H1 (cell line): Measurements from ENCODE around the gene DHRS13. TPM values are rescaled to one million over a fixed set of nuclear protein-coding genes. Genes with fewer than 3 reads are reported as not detected.

Experiments used
- CTCF ChIA-PET: fragments of 300-600 bp; sonication (Branson Sonifier 250); formaldehyde crosslinking; loops from one replicate; lab custom pipeline; 2021; ENCODE audit not compliant: partially characterized antibody; lab: Charles Lee
- POLR2A ChIA-PET: fragments of 300-600 bp; sonication (Branson Sonifier 250); formaldehyde crosslinking; loops from one replicate; lab custom pipeline; 2021; ENCODE audit warnings: inconsistent platforms; ENCODE audit not compliant: partially characterized antibody; lab: Charles Lee
- DNase-seq, 2 experiments: peaks; one replicate each; pipeline versions ENCODE4 v3.0.0 to v3.0.0-alpha.2; 2010 to 2022; ENCODE audit warnings: low spot score in 2 of 2, low read depth in 1 of 2, mixed read lengths in 1 of 2
- FAIRE-seq: peaks from 2 replicates; lab custom pipeline; 2011; peaks lifted over from hg19 to GRCh38; lab: Jason Lieb, UNC
- H2AFZ ChIP-seq: 2 replicates; pipeline ENCODE4 v1.8.1; 2012; ENCODE audit warnings: low read length, inconsistent platforms
- H2AK5ac ChIP-seq: 2 replicates; pipeline ENCODE4 v1.6.1; 2013; ENCODE audit warnings: low read depth, low read length
- H2BK120ac ChIP-seq: replicated peaks from 2 replicates; pipeline ENCODE3; 2013; ENCODE audit warnings: low read depth, low read length, inconsistent platforms
- H2BK12ac ChIP-seq: 2 replicates; pipeline ENCODE4 v1.6.1; 2013; ENCODE audit warnings: low read depth, low read length
- H2BK15ac ChIP-seq: 2 replicates; pipeline ENCODE4 v1.6.1; 2013; ENCODE audit warnings: low read length
- H2BK20ac ChIP-seq: 2 replicates; pipeline ENCODE4 v1.6.1; 2013; ENCODE audit warnings: low read length
- H2BK5ac ChIP-seq: 2 replicates; pipeline ENCODE4 v1.6.1; 2013; ENCODE audit warnings: low read depth, low read length
- H3K14ac ChIP-seq: 2 replicates; pipeline ENCODE4 v1.6.1; 2013; ENCODE audit warnings: inconsistent platforms; ENCODE audit not compliant: insufficient read length
- H3K18ac ChIP-seq: 2 replicates; pipeline ENCODE4 v1.6.1; 2013; ENCODE audit warnings: low read length; ENCODE audit errors: extremely low read depth
- H3K23ac ChIP-seq: 2 replicates; pipeline ENCODE4 v1.6.1; 2013; ENCODE audit warnings: inconsistent platforms; ENCODE audit not compliant: insufficient read length
- H3K23me2 ChIP-seq: 2 replicates; pipeline ENCODE4 v1.6.1; 2013; ENCODE audit warnings: low read depth, low read length
- H3K27ac ChIP-seq: 2 replicates; pipeline ENCODE4 v1.6.1; 2011; ENCODE audit warnings: low read depth, low read length, inconsistent platforms
- H3K27me3 ChIP-seq, 4 experiments: replicated peaks in 1 of 4; 1 replicate in 1 of 4; 2 replicates in 3 of 4; pipeline versions ENCODE4 v1.6.1 to v1.8.1; 2011 to 2013; ENCODE audit warnings: low read length in 3 of 4, mild to moderate bottlenecking in 3 of 4, inconsistent platforms in 2 of 4, mixed read lengths in 2 of 4, moderate library complexity in 1 of 4; ENCODE audit not compliant: control insufficient read depth in 3 of 4, insufficient read depth in 3 of 4; ENCODE audit errors: extremely low read depth in 1 of 4
- H3K36me3 ChIP-seq, 4 experiments: 2 replicates each; pipeline versions ENCODE4 v1.6.1 to v1.8.1; 2011 to 2013; ENCODE audit warnings: mild to moderate bottlenecking in 4 of 4, low read length in 3 of 4, moderate library complexity in 2 of 4, control low read depth in 1 of 4, inconsistent platforms in 1 of 4; ENCODE audit not compliant: insufficient read depth in 4 of 4, control insufficient read depth in 2 of 4
- H3K4ac ChIP-seq: replicated peaks from 2 replicates; pipeline ENCODE3; 2013; ENCODE audit warnings: low read length, low read depth, mixed read lengths, inconsistent platforms; ENCODE audit not compliant: insufficient read length
- H3K4me1 ChIP-seq, 4 experiments: replicated peaks in 1 of 4; 1 replicate in 1 of 4; 2 replicates in 3 of 4; pipeline versions ENCODE4 v1.6.1 to v1.8.1; 2011 to 2013; ENCODE audit warnings: low read length in 3 of 4, inconsistent platforms in 2 of 4, mixed read lengths in 1 of 4; ENCODE audit not compliant: insufficient read depth in 4 of 4, control insufficient read depth in 3 of 4
- H3K4me2 ChIP-seq, 2 experiments: 2 replicates each; pipeline versions ENCODE4 v1.6.1 to v1.8.1; 2011 to 2013; ENCODE audit warnings: low read depth in 2 of 2, low read length in 2 of 2, control low read depth in 1 of 2, inconsistent platforms in 1 of 2, mild to moderate bottlenecking in 1 of 2; ENCODE audit not compliant: insufficient read depth in 1 of 2
- H3K4me3 ChIP-seq, 4 experiments: fragments of 200-600, 300-600 bp in 1 of 4; sonication (generic), shearing (Covaris generic), sonication (Bioruptor Twin) in 1 of 4; 2 replicates each; pipeline versions ENCODE4 v1.5.1 to v1.8.1; 2011 to 2016; ENCODE audit warnings: low read length in 4 of 4, low read depth in 3 of 4, control low read depth in 2 of 4, inconsistent platforms in 2 of 4, mild to moderate bottlenecking in 2 of 4, mixed read lengths in 1 of 4, moderate library complexity in 1 of 4; ENCODE audit not compliant: insufficient read depth in 2 of 4; ENCODE audit errors: extremely low read depth in 1 of 4
- H3K56ac ChIP-seq: replicated peaks from 2 replicates; pipeline ENCODE3; 2013; ENCODE audit warnings: low read depth, mild to moderate bottlenecking, mixed read lengths, low read length, inconsistent platforms; ENCODE audit not compliant: insufficient read length
- H3K79me1 ChIP-seq: 2 replicates; pipeline ENCODE4 v1.6.1; 2013; ENCODE audit warnings: low read depth, low read length, control low read depth
- H3K79me2 ChIP-seq, 2 experiments: 2 replicates each; pipeline versions ENCODE4 v1.6.1 to v1.8.1; 2012 to 2013; ENCODE audit warnings: low read length in 2 of 2, mild to moderate bottlenecking in 2 of 2, inconsistent platforms in 1 of 2; ENCODE audit not compliant: insufficient read depth in 2 of 2, control insufficient read depth in 1 of 2
- H3K9ac ChIP-seq, 4 experiments: replicated peaks in 1 of 4; 1 replicate in 1 of 4; 2 replicates in 3 of 4; pipeline versions ENCODE4 v1.6.1 to v1.8.1; 2011 to 2013; ENCODE audit warnings: low read depth in 3 of 4, low read length in 3 of 4, control low read depth in 2 of 4, mild to moderate bottlenecking in 2 of 4, moderate library complexity in 2 of 4, inconsistent platforms in 1 of 4; ENCODE audit errors: extremely low read depth in 1 of 4
- H3K9me3 ChIP-seq, 2 experiments: 2 replicates each; pipeline versions ENCODE4 v1.6.1 to v1.8.1; 2012 to 2013; ENCODE audit warnings: mild to moderate bottlenecking in 2 of 2, moderate library complexity in 2 of 2, control low read depth in 1 of 2, inconsistent platforms in 1 of 2, low read depth in 1 of 2, low read length in 1 of 2, mixed read lengths in 1 of 2; ENCODE audit not compliant: insufficient read depth in 2 of 2
- H4K20me1 ChIP-seq, 2 experiments: replicated peaks in 1 of 2; 2 replicates each; pipeline versions ENCODE3 to v1.8.1; 2011 to 2013; ENCODE audit warnings: inconsistent platforms in 2 of 2, low read length in 2 of 2, mild to moderate bottlenecking in 1 of 2; ENCODE audit not compliant: insufficient read depth in 2 of 2, control insufficient read depth in 1 of 2
- H4K5ac ChIP-seq: 2 replicates; pipeline ENCODE4 v1.6.1; 2013; ENCODE audit warnings: low read length, low read depth, mixed read lengths, inconsistent platforms; ENCODE audit not compliant: insufficient read length
- H4K8ac ChIP-seq: 2 replicates; pipeline ENCODE4 v1.8.0; 2013; ENCODE audit warnings: mild to moderate bottlenecking, moderate library complexity, low read length, inconsistent platforms; ENCODE audit not compliant: insufficient read depth; ENCODE audit errors: extremely low read depth
- H4K91ac ChIP-seq: replicated peaks from 2 replicates; pipeline ENCODE3; 2013; ENCODE audit warnings: low read length, mixed read lengths, inconsistent platforms; ENCODE audit not compliant: insufficient read length
- ASH2L ChIP-seq: fragments of 200-600, 300-600 bp; sonication (generic); IDR thresholded peaks from one replicate; pipeline ENCODE4 v1.7.1; 2017; ENCODE audit warnings: low read length
- BACH1 ChIP-seq: IDR thresholded peaks from 2 replicates; pipeline ENCODE4 v1.6.1; 2012; ENCODE audit warnings: low read length, improper control_type of control experiment
- BRCA1 ChIP-seq: IDR thresholded peaks from 2 replicates; pipeline ENCODE4 v1.6.1; 2012; ENCODE audit warnings: low read depth, low read length, improper control_type of control experiment
- FOSL1 ChIP-seq: IDR thresholded peaks from 2 replicates; pipeline ENCODE4 v1.6.1; 2011; ENCODE audit warnings: mild to moderate bottlenecking, low read depth, low read length, moderate library complexity; ENCODE audit not compliant: insufficient read depth
- GABPA ChIP-seq: IDR thresholded peaks from 2 replicates; pipeline ENCODE4 v1.6.1; 2011; ENCODE audit warnings: mild to moderate bottlenecking, low read length, moderate library complexity, borderline replicate concordance; ENCODE audit not compliant: insufficient read depth
- HDAC6 ChIP-seq: IDR thresholded peaks from one replicate; pipeline ENCODE4 v1.7.1; 2012; ENCODE audit warnings: low read depth, mild to moderate bottlenecking, inconsistent platforms, low read length, moderate library complexity
- NRF1 ChIP-seq: IDR thresholded peaks from 2 replicates; pipeline ENCODE4 v1.6.1; 2011; ENCODE audit warnings: mild to moderate bottlenecking, low read depth, low read length, improper control_type of control experiment
- RXRA ChIP-seq: IDR thresholded peaks from 2 replicates; pipeline ENCODE4 v1.6.1; 2011; ENCODE audit warnings: low read depth, mild to moderate bottlenecking, low read length, moderate library complexity; ENCODE audit not compliant: insufficient read depth
- SIRT6 ChIP-seq: IDR thresholded peaks from one replicate; pipeline ENCODE4 v1.7.1; 2012; ENCODE audit warnings: low read length, inconsistent platforms
- SUZ12 ChIP-seq: fragments of 200-600 bp; sonication (generic); IDR thresholded peaks from 2 replicates; pipeline ENCODE4 v1.6.1; 2012; ENCODE audit warnings: mild to moderate bottlenecking, inconsistent platforms, low read length, moderate library complexity, mixed read lengths
- TAF7 ChIP-seq: optimal IDR thresholded peaks from 2 replicates; pipeline ENCODE3; 2011; ENCODE audit warnings: low read depth, mild to moderate bottlenecking, inconsistent platforms, low read length, moderate library complexity, borderline replicate concordance
- TCF12 ChIP-seq: IDR thresholded peaks from 2 replicates; pipeline ENCODE4 v1.6.1; 2011; ENCODE audit warnings: low read depth, mild to moderate bottlenecking, low read length
- TEAD4 ChIP-seq: IDR thresholded peaks from 2 replicates; pipeline ENCODE4 v1.6.1; 2012; ENCODE audit warnings: low read depth, low read length, inconsistent platforms, mixed read lengths
- YY1 ChIP-seq: IDR thresholded peaks from 2 replicates; pipeline ENCODE4 v1.6.1; 2011; ENCODE audit warnings: low read depth, mild to moderate bottlenecking, low read length
- WGBS, 2 experiments: shearing (Covaris generic) in 1 of 2; methylation state at CpG; one replicate each; pipeline versions ENCODE4 v1.1.6 to v1.1.7; 2013 to 2015; ENCODE audit warnings: low lambda C conversion rate in 2 of 2, mixed read lengths in 2 of 2, inconsistent platforms in 1 of 2, low coverage in 1 of 2, missing lambda C conversion rate in 1 of 2; ENCODE audit not compliant: insufficient replicate concordance in 2 of 2, insufficient coverage in 1 of 2, insufficient read length in 1 of 2; ENCODE audit errors: extremely low coverage in 1 of 2, missing lambda C conversion rate in 1 of 2; 5-methylcytosine and 5-hydroxymethylcytosine counted together
- polyA plus RNA-seq, 7 experiments: library from polyadenylated mRNA; depleted of rRNA in 3 of 7; stranded (reverse) in 5 of 7; unstranded in 2 of 7; fragments of >200 nt in 5 of 7; fragments of 200-250 nt in 2 of 7; gene quantifications; 1 replicate in 5 of 7; 2 replicates in 1 of 7; 4 replicates in 1 of 7; pipeline versions ENCODE4 v1.2.1 to v1.2.3, GENCODE V29; 2011 to 2013; ENCODE audit warnings: missing spikeins in 2 of 7, mixed read lengths in 2 of 7
- total RNA-seq: library from RNA; stranded (reverse); fragmentation: NEBNext Ultra II Directional; extraction: Animal tissue kit (Norgen Biotek cat#: 25700); gene quantifications from 2 replicates; pipeline ENCODE4 v1.2.1, GENCODE V29; 2021

DHRS13 gene
- total and polyA plus RNA-seq, 2 of the 8 experiments (the other 6 are each of a cell fraction or from before 2014, with no cell fraction given), result 23.7 to 30.0 TPM

GRCh38 chr17:28908640-28909167, 5.8 kb upstream of the DHRS13 start:
- no peak overlapping the region for H2BK20ac ChIP-seq
- no peaks in the 10 kb centered on the region for H3K9me3 ChIP-seq
- no peak overlapping the region for H2AK5ac ChIP-seq
- H3K23ac ChIP-seq, result no peak overlapping the region
- no peaks in the 10 kb centered on the region for H3K23me2 ChIP-seq
- DNase-seq (no peak), FAIRE-seq (no peak)
- H3K79me1 ChIP-seq, result peaks cover 3% of the 10 kb centered on the region; the same call in 1 of the 2 replicates
- no peak overlapping the region for H3K27ac ChIP-seq
- H4K91ac ChIP-seq, result no peak overlapping the region
- H4K20me1 ChIP-seq, result peaks cover 6 to 22% of the 10 kb centered on the region in 2 experiments
- no peak overlapping the region for H3K4ac ChIP-seq
- 89% methylated on average over 6 of the region's 6 CpGs; no CpG with 5 or more reads in 1 of the 2 experiments for whole genome bisulfite sequencing, 2 experiments
- H2AFZ ChIP-seq, result no peak overlapping the region
- H2BK12ac ChIP-seq, result no peak overlapping the region
- CTCF ChIA-PET, result interaction anchor here (0.6 to 9.6 kb wide), 11 partner anchors 10 to 209 kb away, joined by 3 to 123 read pairs (median 3); partner anchors contain the start of genes NEK8 and TLCD1
- no peak overlapping the region for H2BK120ac ChIP-seq
- no peak overlapping the region for H3K18ac ChIP-seq
- H2BK15ac ChIP-seq, result no peak overlapping the region
- H3K27me3 ChIP-seq, result no peaks in the 10 kb centered on the region
- no peak overlapping the region for H3K14ac ChIP-seq
- H3K36me3 ChIP-seq, result peaks cover 62 to 80% (median 74%) of the 10 kb centered on the region in 4 experiments
- peaks cover 0 to 6% (median 0%) of the 10 kb centered on the region in 4 experiments; a peak in 5 of 7 replicates for H3K4me1 ChIP-seq
- no peak overlapping the region for H3K9ac ChIP-seq
- no peaks in the 10 kb centered on the region for H3K79me2 ChIP-seq
- H3K4me3 ChIP-seq, result no peak overlapping the region
- H4K5ac ChIP-seq, result no peak overlapping the region
- no peak overlapping the region for H3K4me2 ChIP-seq
- H3K56ac ChIP-seq, result no peak overlapping the region
- no peak overlapping the region for H2BK5ac ChIP-seq
- H4K8ac ChIP-seq, result no peak overlapping the region
- POLR2A ChIA-PET, result interaction anchor here (1.0 to 3.1 kb wide), 9 partner anchors 8 to 209 kb away, joined by 3 to 12 read pairs (median 4); partner anchors contain the start of genes FLOT2 and PHF12
- TF ChIP-seq ASH2L (no peak), GABPA (no peak), BACH1 (no peak), SIRT6 (no peak), HDAC6 (no peak), FOSL1 (no peak), TCF12 (no peak), TAF7 (no peak), YY1 (no peak), BRCA1 (no peak), NRF1 (no peak), SUZ12 (no peak), TEAD4 (no peak), RXRA (no peak)
